ENCODE results near the gene REM2.
"Not testable (repeated sequence)": the region's sequence is repeated elsewhere in the genome, so short reads cannot be mapped to it uniquely, and the experiment has no call there.

REM2 gene

GRCh38 chr14:22903742-22904087 is 20.7 kb downstream of the REM2 start:
- no peak for TF ChIP-seq CTCF (IDR thresholded peaks at IDR 0.05; ENCODE audit: low read depth, low read length)
- no peak for DNase-seq (ENCODE audit: extremely low read depth, low read depth)

GRCh38 chr14:22905627-22906026 is 22.6 kb downstream of the REM2 start:
- no peak for DNase-seq (ENCODE audit: extremely low read depth, low read depth)
- no peak for TF ChIP-seq CTCF (IDR thresholded peaks at IDR 0.05; ENCODE audit: low read depth, low read length)

- no peak for TF ChIP-seq CTCF (IDR thresholded peaks at IDR 0.05; ENCODE audit: low read depth, low read length)
- no peak for DNase-seq (ENCODE audit: extremely low read depth, low read depth)
These were observed 23.1 kb downstream of the REM2 start for GRCh38 chr14:22906073-22906472.

- no peak for DNase-seq (ENCODE audit: extremely low read depth, low read depth)
- TF ChIP-seq CTCF (IDR thresholded peaks at IDR 0.05; ENCODE audit: low read depth, low read length): no peak
These were observed 24.4 kb downstream of the REM2 start for GRCh38 chr14:22907429-22907828.

GRCh38 chr14:22908601-22909000 is 25.6 kb downstream of the REM2 start:
- no peak for DNase-seq (ENCODE audit: extremely low read depth, low read depth)
- no peak for TF ChIP-seq CTCF (IDR thresholded peaks at IDR 0.05; ENCODE audit: low read depth, low read length)

- TF ChIP-seq CTCF (IDR thresholded peaks at IDR 0.05; ENCODE audit: low read depth, low read length): no peak
- no peak for DNase-seq (ENCODE audit: extremely low read depth, low read depth)
These were observed 27.9 kb downstream of the REM2 start for GRCh38 chr14:22910916-22911315.

GRCh38 chr14:22914836-22915235 is 31.8 kb downstream of the REM2 start:
- DNase-seq (ENCODE audit: extremely low read depth, low read depth): not testable (repeated sequence)

- TF ChIP-seq CTCF (IDR thresholded peaks at IDR 0.05; ENCODE audit: low read depth, low read length): no peak
- no peak for DNase-seq (ENCODE audit: extremely low read depth, low read depth)
These were observed 33.0 kb downstream of the REM2 start for GRCh38 chr14:22915886-22916521.

Data from AG09319 (cell line).